HepG2 (cell line): Measurements from ENCODE around the gene BUB1B.

Experiments
- EZH2 ChIP-seq: conservative IDR thresholded peaks from 2 replicates; pipeline ENCODE4 v1.6.1; 2012; ENCODE audit warnings: mild to moderate bottlenecking, low read depth, low read length, moderate library complexity
- NFIB ChIP-seq: sonication (generic); formaldehyde crosslinking; IDR thresholded peaks from 2 replicates; pipeline ENCODE4 v1.9.0; 2021; ENCODE audit warnings: missing genetic modification reagents, mild to moderate bottlenecking, borderline replicate concordance
- ZBTB8A ChIP-seq: sonication (generic); formaldehyde crosslinking; IDR thresholded peaks from 2 replicates; pipeline ENCODE4 v1.4.0; 2020; ENCODE audit warnings: mild to moderate bottlenecking, low read depth, missing genetic modification reagents, borderline replicate concordance
- ZFX ChIP-seq: sonication (generic); formaldehyde crosslinking; IDR thresholded peaks from 2 replicates; pipeline ENCODE4 v1.4.0; 2020; ENCODE audit warnings: mild to moderate bottlenecking, low read depth, missing genetic modification reagents, moderate library complexity
- ZNF10 ChIP-seq: sonication (generic); formaldehyde crosslinking; IDR thresholded peaks from 2 replicates; pipeline ENCODE4 v1.4.0; 2020; ENCODE audit warnings: mild to moderate bottlenecking, low read depth, missing genetic modification reagents, borderline replicate concordance
- TF ChIP-seq, protein P1 (sequence below): IDR thresholded peaks from 2 replicates; pipeline ENCODE4 v1.6.1; 2016; ENCODE audit warnings: low read depth

DNA sequence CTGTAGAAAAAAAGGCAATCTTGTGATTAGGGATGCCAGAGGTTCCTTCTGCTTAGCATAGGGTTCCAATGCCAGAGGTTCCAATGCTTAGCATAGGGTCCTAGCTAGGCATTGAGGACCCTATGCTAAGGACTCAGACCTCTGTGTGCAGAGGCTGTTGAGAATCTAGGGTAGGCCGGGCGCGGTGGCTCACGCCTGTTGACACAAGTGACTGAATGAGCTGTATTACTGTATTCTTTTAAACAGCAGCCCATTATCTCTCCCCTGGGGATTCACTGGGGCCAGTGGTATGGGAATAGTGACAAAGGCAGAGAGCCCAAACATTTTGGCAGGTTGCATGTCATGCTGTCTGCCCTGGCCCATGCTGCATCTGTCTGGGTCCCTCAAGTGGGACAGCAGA, 94.2 kb downstream of the BUB1B start:
- TF ChIP-seq ZBTB8A (CRISPR knock-in tag) (no peak), ZNF10 (CRISPR knock-in tag) (no peak), NFIB (no peak), EZH2 (no peak), ZFX (CRISPR knock-in tag) (no peak)
- TF ChIP-seq, protein P1, sequence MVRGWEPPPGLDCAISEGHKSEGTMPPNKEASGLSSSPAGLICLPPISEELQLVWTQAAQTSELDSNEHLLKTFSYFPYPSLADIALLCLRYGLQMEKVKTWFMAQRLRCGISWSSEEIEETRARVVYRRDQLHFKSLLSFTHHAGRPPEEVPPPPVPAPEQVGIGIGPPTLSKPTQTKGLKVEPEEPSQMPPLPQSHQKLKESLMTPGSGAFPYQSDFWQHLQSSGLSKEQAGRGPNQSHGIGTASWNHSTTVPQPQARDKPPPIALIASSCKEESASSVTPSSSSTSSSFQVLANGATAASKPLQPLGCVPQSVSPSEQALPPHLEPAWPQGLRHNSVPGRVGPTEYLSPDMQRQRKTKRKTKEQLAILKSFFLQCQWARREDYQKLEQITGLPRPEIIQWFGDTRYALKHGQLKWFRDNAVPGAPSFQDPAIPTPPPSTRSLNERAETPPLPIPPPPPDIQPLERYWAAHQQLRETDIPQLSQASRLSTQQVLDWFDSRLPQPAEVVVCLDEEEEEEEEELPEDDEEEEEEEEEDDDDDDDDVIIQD (CRISPR knock-in tag): no peak
